GM21360 (cell line): ENCODE results near the gene SLC34A1.

Experiments
- ATAC-seq: cut with Tn5 transposase; IDR thresholded peaks from one replicate; pipeline ENCODE4 v1.9.1; 2021; ENCODE audit warnings: mild to moderate bottlenecking, moderate library complexity; ENCODE audit not compliant: unreplicated experiment

Gene SLC34A1

GRCh38 chr5:177385720-177386119 lies 1.5 kb downstream of the SLC34A1 start:
- no peak for ATAC-seq

- no peak for ATAC-seq
Observed at GRCh38 chr5:177386542-177386941, 2.3 kb downstream of the SLC34A1 start.

GRCh38 chr5:177387405-177387804 lies 3.2 kb downstream of the SLC34A1 start:
- no peak for ATAC-seq

- ATAC-seq: no peak
Observed at GRCh38 chr5:177388521-177389052, 4.4 kb downstream of the SLC34A1 start.

- no peak for ATAC-seq
Observed at GRCh38 chr5:177389241-177390169, 5.3 kb downstream of the SLC34A1 start.

- peak; percentile 58 for ATAC-seq
Observed at GRCh38 chr5:177390363-177391300, 6.4 kb downstream of the SLC34A1 start.

GRCh38 chr5:177392765-177393164 lies 8.5 kb downstream of the SLC34A1 start:
- ATAC-seq: no peak

GRCh38 chr5:177393206-177393765 lies 9.1 kb downstream of the SLC34A1 start:
- ATAC-seq: no peak

- no peak for ATAC-seq
Observed at GRCh38 chr5:177393990-177394389, 9.8 kb downstream of the SLC34A1 start.

GRCh38 chr5:177396078-177396477 lies 11.8 kb downstream of the SLC34A1 start:
- no peak for ATAC-seq

GRCh38 chr5:177396807-177397206 lies 12.6 kb downstream of the SLC34A1 start:
- ATAC-seq: no peak

GRCh38 chr5:177397875-177398390 lies 13.7 kb downstream of the SLC34A1 start:
- no peak for ATAC-seq

- no peak for ATAC-seq
Observed at GRCh38 chr5:177399997-177400868, 16.0 kb downstream of the SLC34A1 start, which contains the start of gene PFN3. Gene PFN3 (minus strand): TSS chr5:177400661. CDS start chr5:177400576, 85 bp downstream.

- no peak for ATAC-seq
Observed at GRCh38 chr5:177402271-177403043, 18.2 kb downstream of the SLC34A1 start.

- peak; percentile 23 for ATAC-seq
Observed at GRCh38 chr5:177403102-177403791, 19.0 kb downstream of the SLC34A1 start.

GRCh38 chr5:177403792-177404640 lies 19.8 kb downstream of the SLC34A1 start:
- ATAC-seq: peak; percentile 69

GRCh38 chr5:177404641-177405179 lies 20.5 kb downstream of the SLC34A1 start:
- ATAC-seq: no peak
